HUES48 (cell line): ENCODE data around the gene VDAC2.
"Not testable (repeated sequence)": the region's sequence is repeated elsewhere in the genome, so short reads cannot be mapped to it uniquely, and the experiment has no call there.

Experiments used
- H3K27ac ChIP-seq: one replicate; pipeline ENCODE4 v1.7.0; 2013; ENCODE audit warnings: low read depth, low read length, inconsistent platforms
- H3K27me3 ChIP-seq: 2 replicates; pipeline ENCODE4 v1.6.1; 2013; ENCODE audit warnings: mild to moderate bottlenecking, low read length; ENCODE audit not compliant: control insufficient read depth, insufficient read depth
- H3K36me3 ChIP-seq: 2 replicates; pipeline ENCODE4 v1.6.1; 2013; ENCODE audit warnings: low read length; ENCODE audit not compliant: control insufficient read depth, insufficient read depth
- H3K4me1 ChIP-seq: 2 replicates; pipeline ENCODE4 v1.6.1; 2013; ENCODE audit warnings: mild to moderate bottlenecking, low read length; ENCODE audit not compliant: control insufficient read depth, insufficient read depth
- H3K4me3 ChIP-seq: 2 replicates; pipeline ENCODE4 v1.5.1; 2013; ENCODE audit warnings: mild to moderate bottlenecking, low read depth, low read length
- H3K9ac ChIP-seq: 2 replicates; pipeline ENCODE4 v1.6.1; 2013; ENCODE audit warnings: mild to moderate bottlenecking, low read depth, low read length, moderate library complexity
- H3K9me3 ChIP-seq: 2 replicates; pipeline ENCODE4 v1.6.1; 2013; ENCODE audit warnings: low read length; ENCODE audit not compliant: control insufficient read depth, insufficient read depth

The VDAC2 gene

GRCh38 chr10:75209921-75210281 lies 695 bp upstream of the VDAC2 start:
- Histone ChIP-seq H3K27me3 (no peaks in the 10 kb centered on the region), H3K36me3 (peaks cover 31% of the 10 kb centered on the region), H3K4me3 (peak overlapping the region; percentile 85), H3K9ac (peak overlapping the region; percentile 97), H3K9me3 (no peaks in the 10 kb centered on the region), H3K4me1 (peaks cover 31% of the 10 kb centered on the region), H3K27ac (peak overlapping the region; percentile 98)

GRCh38 chr10:75211007-75211691 lies 553 bp downstream of the VDAC2 start:
- peaks cover 43% of the 10 kb centered on the region for H3K36me3 ChIP-seq
- H3K4me1 ChIP-seq, result peaks cover 31% of the 10 kb centered on the region
- peak overlapping the region; percentile 97 for H3K9ac ChIP-seq
- H3K4me3 ChIP-seq, result peak overlapping the region; percentile 85
- H3K9me3 ChIP-seq, result no peaks in the 10 kb centered on the region
- peak overlapping the region; percentile 98 for H3K27ac ChIP-seq
- no peaks in the 10 kb centered on the region for H3K27me3 ChIP-seq

- H3K4me3 ChIP-seq, result peak overlapping the region; percentile 85
- H3K9ac ChIP-seq, result peak overlapping the region; percentile 97; the same call in 1 of the 2 replicates
- H3K27me3 ChIP-seq, result no peaks in the 10 kb centered on the region
- peak overlapping the region; percentile 98 for H3K27ac ChIP-seq
- H3K9me3 ChIP-seq, result no peaks in the 10 kb centered on the region
- H3K36me3 ChIP-seq, result peaks cover 55% of the 10 kb centered on the region
- H3K4me1 ChIP-seq, result peaks cover 25% of the 10 kb centered on the region
These were observed 1.7 kb downstream of the VDAC2 start for GRCh38 chr10:75212343-75212742.

GRCh38 chr10:75220274-75220673 lies 9.7 kb downstream of the VDAC2 start:
- Histone ChIP-seq H3K4me3 (no peak overlapping the region), H3K27me3 (no peaks in the 10 kb centered on the region), H3K4me1 (peaks cover 33% of the 10 kb centered on the region), H3K9me3 (no peaks in the 10 kb centered on the region), H3K27ac (no peak overlapping the region), H3K36me3 (peaks cover 96% of the 10 kb centered on the region), H3K9ac (no peak overlapping the region)

- H3K9ac ChIP-seq, H3K4me3 ChIP-seq, H3K27me3 ChIP-seq, H3K27ac ChIP-seq, H3K9me3 ChIP-seq: not testable (repeated sequence)
- Histone ChIP-seq H3K36me3 (peaks cover 96% of the 10 kb centered on the region), H3K4me1 (peaks cover 45% of the 10 kb centered on the region)
These were observed 10.9 kb downstream of the VDAC2 start for GRCh38 chr10:75221492-75221891.

- no peaks in the 10 kb centered on the region for H3K27me3 ChIP-seq
- peak overlapping the region; percentile 7; the same call in 1 of the 2 replicates for H3K9ac ChIP-seq
- peak overlapping the region; percentile 88 for H3K27ac ChIP-seq
- H3K4me3 ChIP-seq, result peak overlapping the region; percentile 42
- H3K4me1 ChIP-seq, result peaks cover 59% of the 10 kb centered on the region
- H3K9me3 ChIP-seq, result no peaks in the 10 kb centered on the region
- H3K36me3 ChIP-seq, result peaks cover 89% of the 10 kb centered on the region
These were observed 12.9 kb downstream of the VDAC2 start for GRCh38 chr10:75223507-75223906.

- Histone ChIP-seq H3K27ac (peak overlapping the region; percentile 69), H3K4me3 (peak overlapping the region; percentile 38; the same call in 1 of the 2 replicates), H3K4me1 (peaks cover 61% of the 10 kb centered on the region), H3K36me3 (peaks cover 92% of the 10 kb centered on the region), H3K9me3 (no peaks in the 10 kb centered on the region), H3K27me3 (no peaks in the 10 kb centered on the region), H3K9ac (no peak overlapping the region)
These were observed 15.5 kb downstream of the VDAC2 start for GRCh38 chr10:75226095-75226494.

GRCh38 chr10:75226656-75227055 lies 16.1 kb downstream of the VDAC2 start:
- Histone ChIP-seq H3K9ac (no peak overlapping the region), H3K36me3 (peaks cover 92% of the 10 kb centered on the region), H3K27ac (peak overlapping the region; percentile 69), H3K27me3 (no peaks in the 10 kb centered on the region), H3K4me1 (peaks cover 60% of the 10 kb centered on the region), H3K4me3 (0 out of 2 replicates have a peak overlapping the region, but pooled peaks have one; percentile 38), H3K9me3 (no peaks in the 10 kb centered on the region)

GRCh38 chr10:75228278-75228677 lies 17.7 kb downstream of the VDAC2 start:
- Histone ChIP-seq H3K9me3 (no peaks in the 10 kb centered on the region), H3K27ac (no peak overlapping the region), H3K4me3 (no peak overlapping the region), H3K9ac (no peak overlapping the region), H3K4me1 (peaks cover 48% of the 10 kb centered on the region), H3K27me3 (no peaks in the 10 kb centered on the region), H3K36me3 (peaks cover 89% of the 10 kb centered on the region)

- Histone ChIP-seq H3K27me3 (no peaks in the 10 kb centered on the region), H3K4me1 (peaks cover 48% of the 10 kb centered on the region), H3K27ac (peak overlapping the region; percentile 11), H3K4me3 (no peak overlapping the region), H3K9me3 (no peaks in the 10 kb centered on the region), H3K36me3 (peaks cover 86% of the 10 kb centered on the region), H3K9ac (no peak overlapping the region)
These were observed 18.2 kb downstream of the VDAC2 start for GRCh38 chr10:75228834-75229233.

GRCh38 chr10:75229971-75230370 lies 19.4 kb downstream of the VDAC2 start:
- H3K27me3 ChIP-seq, result no peaks in the 10 kb centered on the region
- H3K27ac ChIP-seq, result no peak overlapping the region
- H3K36me3 ChIP-seq, result peaks cover 74% of the 10 kb centered on the region
- no peak overlapping the region for H3K4me3 ChIP-seq
- no peak overlapping the region for H3K9ac ChIP-seq
- H3K4me1 ChIP-seq, result peaks cover 37% of the 10 kb centered on the region
- H3K9me3 ChIP-seq, result no peaks in the 10 kb centered on the region
